ENCODE measurements around the gene ARHGAP19. TPM values are rescaled to one million over a fixed set of nuclear protein-coding genes. Genes with fewer than 3 reads are reported as not detected.

The ARHGAP19 gene
- total RNA-seq, 1 donor from 2014 or later, result 15.4 TPM

- DNase-seq, result peak; percentile 60
- TF ChIP-seq CTCF (IDR thresholded peaks at IDR 0.05), result no peak
Observed at GRCh38 chr10:97320480-97321031, 28.1 kb upstream of the ARHGAP19 start.

GRCh38 chr10:97319671-97320479, 27.4 kb upstream of the ARHGAP19 start:
- DNase-seq (peak; percentile 84), ATAC-seq (peak; percentile 62 to 67)
- H3K4me1 ChIP-seq, result peaks cover 39% of the 10 kb centered on the region
- H3K9me3 ChIP-seq, result no peaks in the 10 kb centered on the region
- peak overlapping the region; percentile 99 for H3K27ac ChIP-seq
- H3K4me3 ChIP-seq, result peak overlapping the region; percentile 79
- TF ChIP-seq CTCF (IDR thresholded peaks at IDR 0.05), result no peak
- intact Hi-C loops (cut with DNase I), result no loop called here
- H3K27me3 ChIP-seq (ENCODE audit: low read depth), result no peaks in the 10 kb centered on the region
- no peaks in the 10 kb centered on the region for H3K36me3 ChIP-seq

More at GRCh38 chr10:97320480-97321031, 28.1 kb upstream of the ARHGAP19 start:
- Histone ChIP-seq H3K27ac (peak overlapping the region; percentile 99), H3K9me3 (no peaks in the 10 kb centered on the region), H3K4me1 (peaks cover 39% of the 10 kb centered on the region), H3K36me3 (no peaks in the 10 kb centered on the region), H3K27me3 (ENCODE audit: low read depth) (no peaks in the 10 kb centered on the region), H3K4me3 (peak overlapping the region; percentile 79)
- peak; percentile 3 to 4 for ATAC-seq
- intact Hi-C loops (cut with DNase I), result no loop called here

GRCh38 chr10:97318772-97319651, 26.6 kb upstream of the ARHGAP19 start, which contains the start of gene FRAT1:
FRAT1 (plus strand) TSS chr10:97319271; CDS start chr10:97319454, 183 bp downstream.
- DNase-seq, result peak; percentile 94
- Histone ChIP-seq H3K36me3 (no peaks in the 10 kb centered on the region), H3K27me3 (ENCODE audit: low read depth) (no peaks in the 10 kb centered on the region), H3K9me3 (no peaks in the 10 kb centered on the region), H3K4me1 (peaks cover 39% of the 10 kb centered on the region), H3K4me3 (peak within 1 kb of the TSS; percentile 79), H3K27ac (peak within 1 kb of the TSS; percentile 99)
- TF ChIP-seq CTCF (IDR thresholded peaks at IDR 0.05), result no peak
- intact Hi-C loops (cut with DNase I), result no loop called here
- ATAC-seq, result peak; percentile 93

- Histone ChIP-seq H3K36me3 (no peaks in the 10 kb centered on the region), H3K9me3 (no peaks in the 10 kb centered on the region), H3K27me3 (ENCODE audit: low read depth) (no peaks in the 10 kb centered on the region), H3K4me3 (no peak overlapping the region), H3K4me1 (peaks cover 5% of the 10 kb centered on the region), H3K27ac (no peak overlapping the region)
- intact Hi-C loops (cut with DNase I), result no loop called here
- no peak for TF ChIP-seq CTCF (IDR thresholded peaks at IDR 0.05)
- ATAC-seq, result no peak
- no peak for DNase-seq
Observed at GRCh38 chr10:97314671-97315070, 22.2 kb upstream of the ARHGAP19 start.

GRCh38 chr10:97312897-97313296, 20.5 kb upstream of the ARHGAP19 start:
- Histone ChIP-seq H3K9me3 (no peaks in the 10 kb centered on the region), H3K4me1 (peaks cover 2% of the 10 kb centered on the region), H3K36me3 (no peaks in the 10 kb centered on the region), H3K4me3 (no peak overlapping the region), H3K27ac (no peak overlapping the region), H3K27me3 (ENCODE audit: low read depth) (no peaks in the 10 kb centered on the region)
- intact Hi-C loops (cut with DNase I), result no loop called here
- ATAC-seq (no peak), DNase-seq (no peak)
- no peak for TF ChIP-seq CTCF (IDR thresholded peaks at IDR 0.05)
